ENCODE measurements around the gene GPR17.

DNA sequence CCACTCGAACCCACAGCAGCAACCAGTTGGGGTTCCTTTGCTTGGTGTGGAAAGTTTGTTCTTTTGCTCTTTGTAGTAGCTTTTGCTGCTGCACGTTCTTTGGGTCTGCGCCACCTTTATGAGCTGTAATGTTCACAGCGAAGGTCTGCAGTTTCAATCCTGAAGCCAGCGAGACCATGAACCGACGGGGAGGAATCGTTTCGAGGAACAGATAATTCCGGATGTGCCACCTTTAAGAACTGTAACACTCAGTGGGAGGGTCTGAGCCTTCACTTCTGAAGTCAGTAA lies 14.3 kb downstream of the GPR17 start:
- TF ChIP-seq, protein P1, sequence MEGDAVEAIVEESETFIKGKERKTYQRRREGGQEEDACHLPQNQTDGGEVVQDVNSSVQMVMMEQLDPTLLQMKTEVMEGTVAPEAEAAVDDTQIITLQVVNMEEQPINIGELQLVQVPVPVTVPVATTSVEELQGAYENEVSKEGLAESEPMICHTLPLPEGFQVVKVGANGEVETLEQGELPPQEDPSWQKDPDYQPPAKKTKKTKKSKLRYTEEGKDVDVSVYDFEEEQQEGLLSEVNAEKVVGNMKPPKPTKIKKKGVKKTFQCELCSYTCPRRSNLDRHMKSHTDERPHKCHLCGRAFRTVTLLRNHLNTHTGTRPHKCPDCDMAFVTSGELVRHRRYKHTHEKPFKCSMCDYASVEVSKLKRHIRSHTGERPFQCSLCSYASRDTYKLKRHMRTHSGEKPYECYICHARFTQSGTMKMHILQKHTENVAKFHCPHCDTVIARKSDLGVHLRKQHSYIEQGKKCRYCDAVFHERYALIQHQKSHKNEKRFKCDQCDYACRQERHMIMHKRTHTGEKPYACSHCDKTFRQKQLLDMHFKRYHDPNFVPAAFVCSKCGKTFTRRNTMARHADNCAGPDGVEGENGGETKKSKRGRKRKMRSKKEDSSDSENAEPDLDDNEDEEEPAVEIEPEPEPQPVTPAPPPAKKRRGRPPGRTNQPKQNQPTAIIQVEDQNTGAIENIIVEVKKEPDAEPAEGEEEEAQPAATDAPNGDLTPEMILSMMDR (conservative IDR thresholded peaks at IDR 0.05; ENCODE audit: low read length), result no peak
- TF ChIP-seq EZH2phosphoT487 (IDR thresholded peaks at IDR 0.05; ENCODE audit: borderline replicate concordance, low read depth, low read length), result no peak

Data from OCI-LY7 (cell line).